DOHH2 (cell line): Measurements from ENCODE around the gene TVP23A.

Experiments used
- H3F3A ChIP-seq: fragments of 200-600 bp; sonication (generic), shearing (Covaris generic); 2 replicates; pipeline ENCODE4 v1.6.0; 2016; ENCODE audit warnings: antibody characterized with exemption, mild to moderate bottlenecking; ENCODE audit not compliant: control insufficient read depth, insufficient read depth
- H3K27ac ChIP-seq: fragments of 200-600 bp; sonication (generic); 2 replicates; pipeline ENCODE4 v1.5.1; 2014; ENCODE audit warnings: low read depth, mild to moderate bottlenecking, low read length, moderate library complexity
- H3K27me3 ChIP-seq: fragments of 200-600 bp; sonication (generic); 2 replicates; pipeline ENCODE4 v1.6.1; 2014; ENCODE audit warnings: mild to moderate bottlenecking, low read length, mixed read lengths; ENCODE audit not compliant: control insufficient read depth
- H3K36me3 ChIP-seq: fragments of 200-600 bp; sonication (generic); 2 replicates; pipeline ENCODE4 v1.6.1; 2014; ENCODE audit warnings: mild to moderate bottlenecking, low read length, moderate library complexity, mixed read lengths; ENCODE audit not compliant: control insufficient read depth
- H3K4me1 ChIP-seq: fragments of 200-600 bp; sonication (generic); 2 replicates; pipeline ENCODE4 v1.6.1; 2014; ENCODE audit warnings: mild to moderate bottlenecking, low read length, mixed read lengths; ENCODE audit not compliant: control insufficient read depth
- H3K4me2 ChIP-seq: fragments of 200-600 bp; sonication (generic); 2 replicates; pipeline ENCODE4 v1.6.0; 2014; ENCODE audit warnings: mild to moderate bottlenecking, low read length, moderate library complexity
- H3K4me3 ChIP-seq: fragments of 200-600 bp; sonication (generic); 2 replicates; pipeline ENCODE4 v1.5.1; 2014; ENCODE audit warnings: mild to moderate bottlenecking, low read length, mixed read lengths
- H3K79me2 ChIP-seq: fragments of 200-600 bp; sonication (generic); 2 replicates; pipeline ENCODE4 v1.6.1; 2014; ENCODE audit warnings: mild to moderate bottlenecking, low read length, mixed read lengths; ENCODE audit not compliant: control insufficient read depth
- H3K9me2 ChIP-seq: fragments of 200-600 bp; sonication (generic); replicated peaks from 2 replicates; pipeline ENCODE4 v1.6.1; 2014; ENCODE audit warnings: mild to moderate bottlenecking, low read length, mixed read lengths; ENCODE audit not compliant: control insufficient read depth
- H3K9me3 ChIP-seq: fragments of 200-600 bp; sonication (generic); 2 replicates; pipeline ENCODE4 v1.6.1; 2014; ENCODE audit warnings: antibody characterized with exemption, low read length, mixed read lengths; ENCODE audit not compliant: control insufficient read depth, insufficient read depth
- H4K20me1 ChIP-seq: fragments of 200-600 bp; sonication (generic); 2 replicates; pipeline ENCODE4 v1.6.0; 2014; ENCODE audit warnings: low read depth, mild to moderate bottlenecking, antibody characterized with exemption, low read length, moderate library complexity; ENCODE audit not compliant: control insufficient read depth, insufficient read depth
- CTCF ChIP-seq: fragments of 200-600 bp; sonication (generic); IDR thresholded peaks from one replicate; pipeline ENCODE4 v1.5.1; 2014; ENCODE audit warnings: antibody characterized with exemption, mild to moderate bottlenecking, low read depth, low read length; ENCODE audit not compliant: poor library complexity, severe bottlenecking
- EZH2phosphoT487 ChIP-seq: fragments of 200-600 bp; sonication (generic); IDR thresholded peaks from 2 replicates; pipeline ENCODE4 v1.6.1; 2017; ENCODE audit warnings: borderline replicate concordance, mild to moderate bottlenecking, antibody characterized with exemption, low read length, moderate library complexity, mixed read lengths

TVP23A gene

DNA sequence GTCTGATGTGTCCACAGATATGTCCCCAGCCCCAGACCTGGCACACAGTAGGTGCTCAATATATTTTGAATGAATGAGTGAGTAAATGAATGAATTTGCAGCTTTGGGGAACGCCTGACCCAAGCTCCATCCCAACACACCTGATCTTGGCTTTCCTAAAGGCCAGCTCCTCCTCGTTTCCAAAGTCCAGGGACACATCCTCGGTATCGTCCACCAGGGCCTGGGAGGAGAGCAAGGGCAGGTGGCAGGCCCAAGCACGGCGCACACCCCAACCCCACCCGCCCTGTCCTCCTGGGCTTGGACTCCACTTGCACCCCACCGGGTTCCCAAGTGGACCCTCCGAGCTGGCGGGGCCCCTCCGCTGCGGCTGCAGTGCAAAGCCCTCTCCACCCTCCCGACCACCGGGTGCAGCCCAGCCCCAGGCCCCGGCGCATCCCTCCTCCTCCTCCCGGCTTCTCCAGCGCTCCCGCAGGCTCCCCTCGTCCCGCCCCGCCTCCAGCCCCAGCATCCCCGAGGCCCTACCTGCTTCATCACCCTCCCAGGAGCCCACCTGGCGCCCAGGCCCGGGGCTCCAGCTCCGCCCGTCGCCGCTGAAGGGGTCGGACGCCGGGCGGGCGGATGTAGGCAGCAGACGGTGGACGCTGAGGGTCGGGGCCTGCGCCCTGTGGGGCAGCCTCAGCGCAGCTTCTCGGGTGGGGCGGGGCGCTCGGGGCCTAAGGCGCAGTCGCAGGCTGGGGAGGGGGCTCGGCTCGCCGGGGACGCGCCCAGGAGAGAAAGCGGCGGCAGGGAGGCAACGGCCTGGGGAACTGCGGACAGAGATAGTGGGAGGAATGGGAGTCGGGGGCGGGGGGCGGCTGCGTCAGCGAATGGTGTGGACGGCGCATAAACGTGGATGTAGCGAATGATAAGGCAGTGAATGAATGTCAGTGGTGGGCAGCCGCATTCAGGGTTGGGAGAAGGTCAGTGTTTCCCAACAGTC lies at the start of gene TVP23A:
TVP23A (minus strand) TSS at position 832 of the 979 bp plus-strand sequence; CDS start at position 531, 301 bp downstream.
- H4K20me1 ChIP-seq: no peaks in the 10 kb centered on the region
- H3K4me2 ChIP-seq: no peak within 1 kb of the TSS
- H3F3A ChIP-seq: 0 out of 2 replicates have a peak, but pooled peaks cover 4% of the 10 kb centered on the region
- no peaks in the 10 kb centered on the region for H3K79me2 ChIP-seq
- no peaks in the 10 kb centered on the region for H3K9me2 ChIP-seq
- no peak within 1 kb of the TSS for H3K4me3 ChIP-seq
- no peak within 1 kb of the TSS for H3K27ac ChIP-seq
- no peaks in the 10 kb centered on the region for H3K27me3 ChIP-seq
- peaks cover 28% of the 10 kb centered on the region for H3K4me1 ChIP-seq
- H3K36me3 ChIP-seq: no peaks in the 10 kb centered on the region
- H3K9me3 ChIP-seq: no peaks in the 10 kb centered on the region
- TF ChIP-seq EZH2phosphoT487 (no peak), CTCF (no peak)

DNA sequence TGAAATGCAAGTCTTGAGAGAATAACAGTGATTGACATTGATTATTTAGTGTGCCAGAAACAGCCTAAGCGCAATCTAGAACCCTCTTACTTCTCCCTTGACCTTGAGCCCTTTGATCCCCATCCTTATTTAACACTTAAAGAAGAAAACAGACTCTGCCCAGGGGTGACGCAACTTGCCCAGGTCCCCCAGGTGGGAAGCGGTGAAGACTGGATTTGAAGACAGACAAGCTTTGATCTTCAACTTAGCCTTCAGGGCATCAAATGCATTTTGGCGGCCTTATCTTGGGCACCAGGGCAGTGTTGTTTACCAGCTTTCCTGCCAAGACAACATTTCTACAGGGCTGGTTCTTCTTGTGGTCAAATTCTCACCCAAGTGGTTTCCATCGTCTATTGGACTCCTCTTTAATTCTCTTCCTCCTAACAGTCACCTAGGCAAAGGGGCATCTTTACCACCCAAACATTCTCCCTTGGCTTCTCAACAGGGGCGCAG lies 49.6 kb upstream of the TVP23A start:
- Histone ChIP-seq H4K20me1 (no peaks in the 10 kb centered on the region), H3F3A (peaks cover 9% of the 10 kb centered on the region), H3K27ac (peak overlapping the region; percentile 84), H3K4me1 (peaks cover 90% of the 10 kb centered on the region), H3K4me3 (peak overlapping the region; percentile 59), H3K9me3 (no peaks in the 10 kb centered on the region), H3K36me3 (no peaks in the 10 kb centered on the region), H3K79me2 (no peaks in the 10 kb centered on the region), H3K4me2 (peak overlapping the region; percentile 83), H3K9me2 (no peaks in the 10 kb centered on the region), H3K27me3 (no peaks in the 10 kb centered on the region)
- TF ChIP-seq EZH2phosphoT487 (no peak), CTCF (no peak)

GRCh38 chr16:10867199-10867598 lies 48.6 kb upstream of the TVP23A start:
- peaks cover 8% of the 10 kb centered on the region; the same call in 1 of the 2 replicates for H3F3A ChIP-seq
- no peaks in the 10 kb centered on the region for H3K9me2 ChIP-seq
- 0 out of 2 replicates have a peak overlapping the region, but pooled peaks have one; percentile 84 for H3K27ac ChIP-seq
- H3K4me3 ChIP-seq: peak overlapping the region; percentile 59
- H4K20me1 ChIP-seq: no peaks in the 10 kb centered on the region
- peaks cover 83% of the 10 kb centered on the region for H3K4me1 ChIP-seq
- no peaks in the 10 kb centered on the region for H3K9me3 ChIP-seq
- H3K4me2 ChIP-seq: peak overlapping the region; percentile 83
- H3K27me3 ChIP-seq: no peaks in the 10 kb centered on the region
- TF ChIP-seq EZH2phosphoT487: no peak
- TF ChIP-seq CTCF: no peak
- no peaks in the 10 kb centered on the region for H3K36me3 ChIP-seq
- no peaks in the 10 kb centered on the region for H3K79me2 ChIP-seq
